Measurements from ENCODE around the gene TJP2. TPM values are rescaled to one million over a fixed set of nuclear protein-coding genes. Genes with fewer than 3 reads are reported as not detected.
A peak's percentile ranks its signal among the peaks of the same experiment; 100 is the strongest.

TJP2 gene
- total RNA-seq, 1 donor from 2014 or later, result 35.5 TPM

DNA sequence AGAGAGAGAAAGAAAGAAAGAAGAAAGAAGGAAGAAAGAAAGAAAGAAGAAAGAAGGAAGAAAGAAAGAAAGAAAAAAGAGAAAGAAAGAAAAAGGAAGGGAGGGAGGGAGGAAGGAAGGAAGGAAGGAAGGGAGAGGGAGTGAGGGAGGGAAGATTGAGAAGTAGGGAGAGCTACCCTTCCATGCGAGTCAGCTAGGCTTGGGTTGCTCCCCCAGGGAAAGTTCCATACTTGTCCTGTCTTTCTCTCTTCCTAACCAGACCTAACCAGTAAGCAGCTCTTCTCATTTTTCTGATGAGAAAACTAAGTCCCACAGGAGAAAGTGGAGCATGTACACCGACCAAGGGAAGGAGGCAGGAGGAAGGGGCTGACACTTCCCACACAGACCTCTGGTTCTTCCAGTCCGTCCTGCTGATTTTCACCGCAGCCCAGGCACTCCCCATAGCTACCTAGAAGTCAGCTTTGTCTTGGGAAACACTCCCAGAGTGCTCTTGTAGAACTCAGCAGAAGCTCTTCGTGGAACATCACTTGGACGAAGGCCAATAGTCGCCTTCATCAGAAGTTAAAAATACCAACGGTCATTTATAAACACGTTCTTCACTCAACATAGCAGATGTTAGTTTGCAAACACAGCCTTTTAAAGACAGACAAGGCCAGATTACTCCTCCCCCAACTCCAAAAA, 121.9 kb downstream of the TJP2 start:
- no peaks in the 10 kb centered on the region for H3F3A ChIP-seq (ENCODE audit: low read depth)
- Mint-ChIP-seq H3K9me3 (no peaks in the 10 kb centered on the region), H3K4me3 (no peak overlapping the region), H3K27me3 (ENCODE audit: insufficient read depth, low read depth) (peaks cover 6% of the 10 kb centered on the region), H3K4me1 (peaks cover 6% of the 10 kb centered on the region), H3K36me3 (no peaks in the 10 kb centered on the region), H3K27ac (no peak overlapping the region)
- no peak for DNase-seq (ENCODE audit: low spot score)
- no peak overlapping the region for H3K4me3 ChIP-seq
- no peak overlapping the region for H3K9ac ChIP-seq
- no peak overlapping the region for H3K27ac ChIP-seq
- no peaks in the 10 kb centered on the region for H4K20me1 ChIP-seq (ENCODE audit: low read depth)
- no peak for TF ChIP-seq EZH2phosphoT487 (IDR thresholded peaks at IDR 0.05)
- no peak for TF ChIP-seq CTCF (IDR thresholded peaks at IDR 0.05)
- no peak for TF ChIP-seq EZH2 (IDR thresholded peaks at IDR 0.05)
- H2AFZ ChIP-seq (replicated peaks), result peak overlapping the region; percentile 36
- no peaks in the 10 kb centered on the region for H3K36me3 ChIP-seq
- H3K4me1 ChIP-seq, result no peaks in the 10 kb centered on the region
- H3K27me3 ChIP-seq, result no peaks in the 10 kb centered on the region
- H3K9me3 ChIP-seq (ENCODE audit: low read depth), result no peaks in the 10 kb centered on the region
- no peaks in the 10 kb centered on the region for H3K79me2 ChIP-seq (ENCODE audit: low read depth)
- H3K4me2 ChIP-seq, result no peak overlapping the region

DNA sequence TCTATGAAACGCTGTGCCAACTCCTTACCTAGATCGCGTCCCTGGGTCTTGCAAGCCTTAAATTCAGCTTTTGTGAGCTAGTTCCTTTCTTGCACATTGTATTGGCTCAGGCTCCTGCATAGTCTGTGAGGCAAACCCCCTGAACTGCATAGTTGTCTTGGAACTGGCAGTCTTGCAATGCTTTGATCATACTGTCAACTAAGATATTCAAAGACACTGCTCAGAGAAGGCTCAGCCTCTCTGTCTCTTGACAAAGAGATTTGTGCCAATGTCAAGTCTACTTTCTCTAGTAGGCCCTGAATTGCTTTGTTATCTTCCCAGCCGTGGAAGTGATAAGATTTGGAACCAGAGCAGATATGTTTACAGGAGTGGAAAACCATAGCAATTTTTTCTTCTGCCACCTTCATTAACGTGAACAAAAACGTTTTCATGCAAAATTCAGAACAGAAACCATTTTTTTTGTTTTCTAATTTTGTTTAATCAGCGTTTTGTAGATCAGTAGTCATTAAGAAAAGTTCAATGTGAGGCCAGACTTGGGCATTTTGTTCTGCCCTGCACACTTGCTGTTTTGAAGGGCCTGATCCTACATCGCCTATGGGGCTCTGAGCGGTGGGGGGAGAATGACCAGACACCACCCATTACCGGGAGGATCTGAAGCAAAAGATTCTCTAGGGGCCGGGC, 123.4 kb downstream of the TJP2 start:
- Mint-ChIP-seq H3K36me3 (no peaks in the 10 kb centered on the region), H3K4me1 (peaks cover 6% of the 10 kb centered on the region), H3K4me3 (no peak overlapping the region), H3K9me3 (no peaks in the 10 kb centered on the region), H3K27ac (no peak overlapping the region), H3K27me3 (ENCODE audit: insufficient read depth, low read depth) (peaks cover 6% of the 10 kb centered on the region)
- H3K9ac ChIP-seq, result no peak overlapping the region
- no peaks in the 10 kb centered on the region for H3K36me3 ChIP-seq
- no peak overlapping the region for H3K4me2 ChIP-seq
- DNase-seq (ENCODE audit: low spot score), result no peak
- no peak overlapping the region for H3K27ac ChIP-seq
- H3K4me1 ChIP-seq, result no peaks in the 10 kb centered on the region
- TF ChIP-seq EZH2phosphoT487 (IDR thresholded peaks at IDR 0.05) (no peak), CTCF (IDR thresholded peaks at IDR 0.05) (no peak), EZH2 (IDR thresholded peaks at IDR 0.05) (no peak)
- no peaks in the 10 kb centered on the region for H3K79me2 ChIP-seq (ENCODE audit: low read depth)
- H2AFZ ChIP-seq (replicated peaks), result no peak overlapping the region
- no peak overlapping the region for H3K4me3 ChIP-seq
- H3F3A ChIP-seq (ENCODE audit: low read depth), result no peaks in the 10 kb centered on the region
- H3K27me3 ChIP-seq, result no peaks in the 10 kb centered on the region
- no peaks in the 10 kb centered on the region for H3K9me3 ChIP-seq (ENCODE audit: low read depth)
- H4K20me1 ChIP-seq (ENCODE audit: low read depth), result no peaks in the 10 kb centered on the region

DNA sequence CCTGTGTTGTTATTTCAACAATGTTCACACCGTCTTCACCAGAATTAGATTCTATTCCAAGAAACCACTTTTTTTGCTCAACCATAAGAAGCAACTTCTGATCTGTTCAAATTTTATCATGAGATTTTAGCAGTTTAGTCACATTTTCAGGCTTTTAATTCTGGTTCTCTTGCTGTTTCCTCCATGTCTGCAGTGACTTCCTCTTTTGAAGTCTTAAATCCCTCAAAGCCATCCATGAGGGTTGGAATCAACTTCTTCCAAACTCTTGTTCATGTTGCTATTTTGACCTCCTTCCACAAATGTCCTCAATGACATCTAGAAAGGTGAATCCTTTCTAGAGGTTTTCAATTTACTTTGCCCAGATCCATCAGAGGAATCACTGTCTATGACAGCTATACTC, 125.2 kb downstream of the TJP2 start:
- Histone ChIP-seq H2AFZ (replicated peaks) (no peak overlapping the region), H3K27ac (no peak overlapping the region), H3K4me3 (no peak overlapping the region), H3K9me3 (ENCODE audit: low read depth) (no peaks in the 10 kb centered on the region), H3K4me1 (no peaks in the 10 kb centered on the region), H3K9ac (no peak overlapping the region), H3K36me3 (no peaks in the 10 kb centered on the region), H3K79me2 (ENCODE audit: low read depth) (no peaks in the 10 kb centered on the region), H3K4me2 (no peak overlapping the region), H3K27me3 (no peaks in the 10 kb centered on the region), H3F3A (ENCODE audit: low read depth) (no peaks in the 10 kb centered on the region), H4K20me1 (ENCODE audit: low read depth) (no peaks in the 10 kb centered on the region)
- H3K4me1 Mint-ChIP-seq, result peaks cover 6% of the 10 kb centered on the region
- H3K9me3 Mint-ChIP-seq, result no peaks in the 10 kb centered on the region
- TF ChIP-seq CTCF (IDR thresholded peaks at IDR 0.05) (no peak), EZH2 (IDR thresholded peaks at IDR 0.05) (no peak), EZH2phosphoT487 (IDR thresholded peaks at IDR 0.05) (no peak)
- no peaks in the 10 kb centered on the region for H3K36me3 Mint-ChIP-seq
- H3K4me3 Mint-ChIP-seq, result no peak overlapping the region
- H3K27me3 Mint-ChIP-seq (ENCODE audit: insufficient read depth, low read depth), result peaks cover 8% of the 10 kb centered on the region
- DNase-seq (ENCODE audit: low spot score), result no peak
- no peak overlapping the region for H3K27ac Mint-ChIP-seq

Measured in neural progenitor cell (in vitro differentiated cells).